Natural killer cell (primary cell): ENCODE results near the gene FBXL12. TPM values are rescaled to one million over a fixed set of nuclear protein-coding genes. Genes with fewer than 3 reads are reported as not detected.
A peak's percentile ranks its signal among the peaks of the same experiment; 100 is the strongest.

Source experiments
- ATAC-seq, 3 donors: fragments of 150-1000 bp in 2 of 3; fragments of 200-7000 bp in 1 of 3; cut with Tn5 transposase; 1 replicate in 1 of 3; 2 replicates in 2 of 3; pipeline ENCODE4 v1.10.0; 2021; ENCODE audit warnings: mild to moderate bottlenecking in 2 of 3, moderate library complexity in 2 of 3
- DNase-seq, 2 donors: peaks; one replicate each; pipeline versions ENCODE4 v3.0.0 to v3.0.0-alpha.2; 2013 to 2021; ENCODE audit warnings: mixed read lengths in 1 of 2
- H3K27ac ChIP-seq: one replicate; pipeline ENCODE4 v1.5.1; 2013; ENCODE audit warnings: mild to moderate bottlenecking, low read length
- H3K27me3 ChIP-seq: one replicate; pipeline ENCODE4 v1.6.1; 2013; ENCODE audit warnings: low read length; ENCODE audit not compliant: control insufficient read depth, insufficient read depth
- H3K36me3 ChIP-seq: one replicate; pipeline ENCODE4 v1.6.1; 2013; ENCODE audit warnings: low read length; ENCODE audit not compliant: control insufficient read depth, insufficient read depth
- H3K4me1 ChIP-seq: one replicate; pipeline ENCODE4 v1.6.1; 2013; ENCODE audit warnings: low read length; ENCODE audit not compliant: control insufficient read depth, insufficient read depth
- H3K4me3 ChIP-seq: one replicate; pipeline ENCODE4 v1.5.1; 2013; ENCODE audit warnings: low read length
- H3K9me3 ChIP-seq: one replicate; pipeline ENCODE4 v1.6.1; 2013; ENCODE audit warnings: low read length; ENCODE audit not compliant: control insufficient read depth, insufficient read depth
- H3K27ac Mint-ChIP-seq, 2 donors: one replicate each; pipeline ENCODE4 v1.8.0; 2022; ENCODE audit warnings: mild to moderate bottlenecking in 2 of 2, mixed read lengths in 2 of 2, moderate library complexity in 1 of 2
- H3K27me3 Mint-ChIP-seq, 2 donors: one replicate each; pipeline ENCODE4 v1.8.0; 2022; ENCODE audit warnings: low read depth in 2 of 2, mixed read lengths in 2 of 2
- H3K36me3 Mint-ChIP-seq: one replicate; pipeline ENCODE4 v1.8.0; 2022; ENCODE audit warnings: mixed read lengths
- H3K4me1 Mint-ChIP-seq, 2 donors: one replicate each; pipeline ENCODE4 v1.8.0; 2022; ENCODE audit warnings: mixed read lengths in 2 of 2
- H3K4me3 Mint-ChIP-seq: one replicate; pipeline ENCODE4 v1.8.0; 2022; ENCODE audit warnings: mild to moderate bottlenecking, moderate library complexity, mixed read lengths
- H3K9me3 Mint-ChIP-seq, 2 donors: one replicate each; pipeline ENCODE4 v1.8.0; 2022; ENCODE audit warnings: mixed read lengths in 2 of 2
- CTCF ChIP-seq: fragments of 200-600 bp; IDR thresholded peaks from one replicate; pipeline ENCODE4 v1.8.0; 2022; ENCODE audit warnings: antibody characterized with exemption
- WGBS: methylation state at CpG from one replicate; pipeline ENCODE4 v1.1.7; 2013; ENCODE audit warnings: missing lambda C conversion rate; ENCODE audit not compliant: insufficient coverage; 5-methylcytosine and 5-hydroxymethylcytosine counted together
- intact Hi-C: fragments of 100-400 bp; cut with micrococcal nuclease; formaldehyde crosslinking; loops from one replicate; pipeline ENCODE4 v1.14.2; 2022
- total RNA-seq, 4 donors: library from RNA; stranded (reverse); fragments of 120-200 nt in 1 of 4; gene quantifications; one replicate each; pipeline versions ENCODE4 v1.2.3 to v1.2.4, GENCODE V29; 2013 to 2022

FBXL12 gene
- total RNA-seq, 3 donors from 2014 or later (not counting 1 experiment from before 2014, with no cell fraction given), result 36.9 to 46.8 (median 43.6) TPM

GRCh38 chr19:9796113-9796773, 22.6 kb downstream of the FBXL12 start:
- Mint-ChIP-seq H3K9me3 (no peaks in the 10 kb centered on the region), H3K4me1 (peaks cover 19 to 26% of the 10 kb centered on the region in 2 donors), H3K27ac (peak overlapping the region; percentile 39 to 70), H3K27me3 (no peaks in the 10 kb centered on the region), H3K4me3 (no peak overlapping the region), H3K36me3 (no peaks in the 10 kb centered on the region)
- no peaks in the 10 kb centered on the region for H3K9me3 ChIP-seq
- peak; percentile 90 for TF ChIP-seq CTCF
- no peaks in the 10 kb centered on the region for H3K36me3 ChIP-seq
- no peaks in the 10 kb centered on the region for H3K27me3 ChIP-seq
- no peak overlapping the region for H3K4me3 ChIP-seq
- H3K27ac ChIP-seq, result peak overlapping the region; percentile 77
- intact Hi-C loops, result loop anchor here (1.0 to 10.0 kb wide), 9 partner anchors 23 to 660 kb away; partner anchors contain the start of genes FBXL12, ZNF266, ZNF317 and ZNF561
- ATAC-seq (peak; percentile 41 to 70 (median 48)), DNase-seq (peak; percentile 75 to 95)
- 63% methylated on average over 5 of the region's 6 CpGs for WGBS
- H3K4me1 ChIP-seq, result peaks cover 10% of the 10 kb centered on the region

DNA sequence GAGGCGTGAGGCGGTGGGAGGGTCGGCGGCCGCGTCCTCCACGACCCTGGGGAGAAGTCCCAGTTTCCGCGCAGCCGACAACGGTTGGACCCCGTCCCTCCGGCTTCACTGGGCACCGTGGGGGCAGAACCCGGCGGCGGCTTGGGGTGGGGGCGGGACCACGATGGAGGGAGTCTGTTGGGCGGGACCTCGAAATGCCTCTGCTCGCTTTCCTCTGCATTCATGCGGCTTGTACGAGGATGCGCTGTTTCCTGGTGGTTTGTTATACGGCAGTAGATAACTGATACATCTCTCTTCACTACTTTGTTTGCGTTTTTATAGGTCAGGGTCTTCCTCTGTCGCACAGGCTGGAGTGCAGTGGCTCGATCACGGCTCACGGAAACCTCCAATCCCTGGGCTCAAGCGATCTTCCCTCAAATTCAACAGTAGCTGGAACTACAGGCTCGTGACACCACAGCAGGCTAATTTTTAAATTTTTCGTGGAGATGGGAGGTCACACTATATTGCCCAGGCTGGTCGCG, 25.7 kb downstream of the FBXL12 start:
- H3K27ac Mint-ChIP-seq, result peak overlapping the region; percentile 90 to 99
- ATAC-seq, result peak in 2 of 3 donors; percentile 9 to 23
- 18% methylated on average over 36 of the region's 36 CpGs for WGBS

GRCh38 chr19:9792206-9793070, 26.4 kb downstream of the FBXL12 start:
- H3K4me3 Mint-ChIP-seq, result peak overlapping the region; percentile 95
- peak overlapping the region; percentile 95 for H3K27ac ChIP-seq
- H3K27me3 Mint-ChIP-seq, result no peaks in the 10 kb centered on the region
- under 1% methylated on average over 63 of the region's 70 CpGs for WGBS
- peaks cover 15% of the 10 kb centered on the region for H3K4me1 ChIP-seq
- no peaks in the 10 kb centered on the region for H3K27me3 ChIP-seq
- H3K4me1 Mint-ChIP-seq, result peaks cover 20 to 32% of the 10 kb centered on the region in 2 donors
- no peaks in the 10 kb centered on the region for H3K9me3 Mint-ChIP-seq
- no peaks in the 10 kb centered on the region for H3K36me3 ChIP-seq
- no peaks in the 10 kb centered on the region for H3K9me3 ChIP-seq
- H3K27ac Mint-ChIP-seq, result peak overlapping the region; percentile 90 to 99
- ATAC-seq, result peak; percentile 62 to 80 (median 66)
- TF ChIP-seq CTCF, result no peak
- no peaks in the 10 kb centered on the region for H3K36me3 Mint-ChIP-seq
- H3K4me3 ChIP-seq, result peak overlapping the region; percentile 71
- intact Hi-C loops, result loop anchor here (1.0 to 10.0 kb wide), 2 partner anchors 27 to 358 kb away; partner anchors contain the start of genes FBXL12 and ZNF266
- DNase-seq, result peak; percentile 82 to 97

More for the DNA sequence above, 25.7 kb downstream of the FBXL12 start:
- no peaks in the 10 kb centered on the region for H3K27me3 ChIP-seq
- H3K36me3 Mint-ChIP-seq, result no peaks in the 10 kb centered on the region
- peaks cover 15% of the 10 kb centered on the region for H3K4me1 ChIP-seq
- H3K9me3 Mint-ChIP-seq, result no peaks in the 10 kb centered on the region
- H3K4me3 Mint-ChIP-seq, result peak overlapping the region; percentile 95
- peaks cover 20 to 32% of the 10 kb centered on the region in 2 donors for H3K4me1 Mint-ChIP-seq
- H3K27me3 Mint-ChIP-seq, result no peaks in the 10 kb centered on the region
- no peaks in the 10 kb centered on the region for H3K9me3 ChIP-seq
- intact Hi-C loops, result loop anchor here (10.0 kb wide), 1 partner anchor 358 kb away; the partner anchor contains the start of gene ZNF266
- DNase-seq, result peak in 1 of 2 donors; percentile 83
- peak overlapping the region; percentile 87 for H3K27ac ChIP-seq
- peak overlapping the region; percentile 71 for H3K4me3 ChIP-seq
- TF ChIP-seq CTCF, result no peak
- no peaks in the 10 kb centered on the region for H3K36me3 ChIP-seq
